Subcutaneous adipose tissue (tissue), 4 donors: ENCODE results near the gene NFATC2. TPM values are rescaled to one million over a fixed set of nuclear protein-coding genes. Genes with fewer than 3 reads are reported as not detected.

ENCODE experiments used
- CTCF ChIP-seq: fragments of 450-650 bp; IDR thresholded peaks from one replicate; pipeline ENCODE4 v1.5.1; 2016; ENCODE audit warnings: low read depth, mild to moderate bottlenecking, control low read depth, antibody characterized with exemption, moderate library complexity
- total RNA-seq, 4 donors: library from RNA; depleted of rRNA; stranded (reverse); fragments of >200 nt; gene quantifications; one replicate each; pipeline ENCODE4 v1.1.0, GENCODE V29; 2016

NFATC2 gene
- total RNA-seq, 4 donors from 2014 or later = 2.3 to 7.5 (median 5.8) TPM

- no peak for TF ChIP-seq CTCF
Observed at GRCh38 chr20:51506527-51507215, 35.8 kb downstream of the NFATC2 start.

GRCh38 chr20:51505566-51505965 is 37.0 kb downstream of the NFATC2 start:
- no peak for TF ChIP-seq CTCF

- no peak for TF ChIP-seq CTCF
Observed at GRCh38 chr20:51503376-51503775, 39.1 kb downstream of the NFATC2 start.

GRCh38 chr20:51500936-51501335 is 41.6 kb downstream of the NFATC2 start:
- no peak for TF ChIP-seq CTCF

- no peak for TF ChIP-seq CTCF
Observed at GRCh38 chr20:51500311-51500710, 42.2 kb downstream of the NFATC2 start.

GRCh38 chr20:51498765-51499540 is 43.6 kb downstream of the NFATC2 start:
- TF ChIP-seq CTCF = no peak
